OCI-LY3 (cell line): ENCODE data around the gene MN1.

ENCODE experiments used
- EZH2phosphoT487 ChIP-seq: fragments of 200-600 bp; shearing (Covaris generic); IDR thresholded peaks from 2 replicates; pipeline ENCODE4 v1.6.1; 2018; ENCODE audit warnings: antibody characterized with exemption, mixed run types, low read depth
- TF ChIP-seq, protein P1 (sequence below): fragments of 200-600, 300-600 bp; sonication (generic); IDR thresholded peaks from 2 replicates; pipeline ENCODE4 v1.5.1; 2014; ENCODE audit warnings: antibody characterized with exemption, low read length, low read depth

DNA sequence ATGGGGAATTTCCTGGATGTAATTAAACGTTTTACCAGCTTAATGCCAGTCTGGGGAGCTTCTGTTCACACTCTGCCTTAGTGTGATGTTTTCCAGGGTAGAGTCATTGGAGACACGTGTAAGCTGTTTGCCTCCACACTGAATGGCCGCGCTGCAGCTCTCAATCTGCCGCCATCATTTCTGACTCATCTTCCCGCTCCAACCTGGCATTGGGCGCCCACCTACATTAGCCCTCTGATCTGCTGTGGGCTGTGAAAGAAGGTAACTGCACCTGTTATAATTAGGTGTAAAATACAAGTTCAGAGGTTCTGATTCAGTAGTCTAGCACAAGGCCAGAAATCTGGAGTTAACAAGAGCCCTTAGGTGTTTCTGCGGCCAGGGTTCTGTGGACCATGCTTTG lies 54.6 kb downstream of the MN1 start:
- TF ChIP-seq, protein P1, sequence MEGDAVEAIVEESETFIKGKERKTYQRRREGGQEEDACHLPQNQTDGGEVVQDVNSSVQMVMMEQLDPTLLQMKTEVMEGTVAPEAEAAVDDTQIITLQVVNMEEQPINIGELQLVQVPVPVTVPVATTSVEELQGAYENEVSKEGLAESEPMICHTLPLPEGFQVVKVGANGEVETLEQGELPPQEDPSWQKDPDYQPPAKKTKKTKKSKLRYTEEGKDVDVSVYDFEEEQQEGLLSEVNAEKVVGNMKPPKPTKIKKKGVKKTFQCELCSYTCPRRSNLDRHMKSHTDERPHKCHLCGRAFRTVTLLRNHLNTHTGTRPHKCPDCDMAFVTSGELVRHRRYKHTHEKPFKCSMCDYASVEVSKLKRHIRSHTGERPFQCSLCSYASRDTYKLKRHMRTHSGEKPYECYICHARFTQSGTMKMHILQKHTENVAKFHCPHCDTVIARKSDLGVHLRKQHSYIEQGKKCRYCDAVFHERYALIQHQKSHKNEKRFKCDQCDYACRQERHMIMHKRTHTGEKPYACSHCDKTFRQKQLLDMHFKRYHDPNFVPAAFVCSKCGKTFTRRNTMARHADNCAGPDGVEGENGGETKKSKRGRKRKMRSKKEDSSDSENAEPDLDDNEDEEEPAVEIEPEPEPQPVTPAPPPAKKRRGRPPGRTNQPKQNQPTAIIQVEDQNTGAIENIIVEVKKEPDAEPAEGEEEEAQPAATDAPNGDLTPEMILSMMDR, result no peak
- TF ChIP-seq EZH2phosphoT487, result no peak
